8988T (cell line): Measurements from ENCODE around the gene FHDC1.

Source experiments
- DNase-seq: peaks from one replicate; pipeline ENCODE4 v3.0.0; 2011

The FHDC1 gene

DNA sequence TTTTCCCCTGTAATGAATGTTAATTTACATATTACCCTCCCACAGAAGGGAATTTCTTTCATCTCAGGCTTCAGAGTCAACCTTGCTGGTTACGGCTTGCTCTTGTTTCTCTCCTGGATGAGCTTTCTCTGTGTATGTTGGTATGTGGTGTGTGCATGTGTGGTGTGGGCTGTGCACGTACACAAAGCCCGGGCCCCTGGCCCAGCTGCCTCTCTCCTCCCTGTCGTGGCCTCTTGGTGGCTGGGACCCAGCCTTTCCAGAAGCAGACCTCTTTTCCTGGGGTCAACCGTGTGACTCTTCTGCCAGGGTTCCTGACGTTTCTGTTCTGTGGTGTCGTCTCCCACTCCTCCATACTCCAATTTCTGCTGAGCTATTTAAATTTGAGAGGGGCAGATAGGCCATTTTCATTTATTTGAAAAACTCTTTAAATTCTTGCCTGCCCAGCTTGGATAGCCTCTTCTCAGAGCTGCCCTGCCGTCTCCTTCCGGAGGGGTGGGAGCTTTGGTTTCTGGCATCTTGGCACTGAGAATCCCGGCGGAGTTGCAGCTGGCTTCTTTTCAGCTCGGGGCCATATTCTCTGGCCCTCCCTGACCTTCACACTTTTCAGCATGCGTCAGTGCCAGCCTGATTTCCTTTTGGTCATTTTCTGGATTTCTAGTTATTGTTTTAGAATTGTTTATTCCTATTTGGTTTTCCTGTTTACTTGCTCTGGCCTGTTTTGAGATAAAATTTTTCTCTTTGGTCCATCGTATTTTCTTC is 25.1 kb downstream of the FHDC1 start:
- DNase-seq, result no peak

DNA sequence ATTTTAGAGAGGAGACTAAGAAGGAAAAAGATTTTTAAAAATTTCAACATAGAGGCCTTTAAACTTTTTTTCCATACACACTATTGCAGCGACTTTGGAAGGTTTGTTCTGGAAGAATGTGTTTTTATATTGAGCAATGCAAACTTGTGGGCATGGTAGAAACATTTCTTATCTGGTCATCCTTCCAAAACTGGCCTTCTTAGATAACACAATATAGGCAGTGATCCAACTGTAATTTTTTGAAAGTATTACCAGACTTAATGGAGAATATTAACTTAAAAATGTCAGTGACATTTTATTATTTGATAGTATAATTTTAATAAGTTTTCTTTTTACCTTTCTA is 25.6 kb downstream of the FHDC1 start:
- no peak for DNase-seq

DNA sequence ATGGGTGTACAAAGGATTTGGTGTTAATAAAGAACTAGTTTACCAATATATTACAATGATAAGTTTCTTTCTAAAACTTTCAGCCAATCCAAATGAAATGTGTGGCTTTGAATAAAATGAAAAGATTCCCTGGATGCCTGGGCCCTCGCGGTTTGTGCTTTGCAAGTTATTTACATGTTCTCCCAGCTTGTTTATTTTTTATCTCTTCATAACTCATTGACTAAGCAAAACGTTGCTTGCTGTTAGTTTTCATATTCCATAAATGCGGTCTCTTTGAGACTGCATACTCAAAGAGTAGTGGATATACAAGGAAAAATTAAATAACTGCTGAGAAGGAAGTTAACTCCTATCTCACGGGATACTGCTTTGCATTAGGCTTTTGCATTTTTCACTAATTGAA is 26.0 kb downstream of the FHDC1 start:
- no peak for DNase-seq

DNA sequence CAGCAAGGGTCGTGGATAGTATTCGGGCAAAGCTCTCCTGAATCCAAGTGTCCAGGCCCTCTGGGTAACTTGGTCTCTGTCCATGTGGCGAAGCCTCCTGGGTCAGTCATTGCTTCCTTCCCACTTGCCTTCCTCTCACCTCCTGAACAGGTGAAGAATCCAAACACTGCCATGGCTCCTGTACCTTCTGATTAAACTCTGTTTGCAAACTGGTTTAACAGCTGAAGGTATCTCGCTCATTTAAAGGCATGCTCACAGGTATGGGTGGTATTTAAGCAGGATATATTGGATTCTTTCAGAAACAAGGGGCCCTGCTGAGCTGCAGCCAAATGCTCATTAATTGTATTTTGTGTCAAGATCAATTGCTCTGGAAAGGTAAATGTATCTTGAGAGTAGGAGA is 28.2 kb downstream of the FHDC1 start:
- no peak for DNase-seq

DNA sequence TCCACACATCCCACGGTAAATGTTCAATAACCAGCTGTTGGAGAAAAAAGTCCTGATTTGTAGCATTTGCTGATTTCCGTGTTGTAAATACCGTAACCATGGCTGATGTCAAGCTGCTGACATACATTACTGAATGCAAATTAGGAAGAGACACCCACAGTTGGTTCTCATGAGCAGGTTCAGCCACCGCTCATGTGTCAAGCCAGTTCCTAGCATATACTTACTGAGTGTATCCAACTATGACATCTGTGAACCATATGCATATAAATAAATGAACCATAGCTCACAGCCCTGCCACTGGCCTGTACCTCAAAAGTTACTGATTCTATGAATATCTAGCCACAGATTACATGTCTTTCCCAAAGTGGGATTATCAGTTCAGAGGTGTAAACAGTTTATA is 29.5 kb downstream of the FHDC1 start:
- DNase-seq, result no peak

DNA sequence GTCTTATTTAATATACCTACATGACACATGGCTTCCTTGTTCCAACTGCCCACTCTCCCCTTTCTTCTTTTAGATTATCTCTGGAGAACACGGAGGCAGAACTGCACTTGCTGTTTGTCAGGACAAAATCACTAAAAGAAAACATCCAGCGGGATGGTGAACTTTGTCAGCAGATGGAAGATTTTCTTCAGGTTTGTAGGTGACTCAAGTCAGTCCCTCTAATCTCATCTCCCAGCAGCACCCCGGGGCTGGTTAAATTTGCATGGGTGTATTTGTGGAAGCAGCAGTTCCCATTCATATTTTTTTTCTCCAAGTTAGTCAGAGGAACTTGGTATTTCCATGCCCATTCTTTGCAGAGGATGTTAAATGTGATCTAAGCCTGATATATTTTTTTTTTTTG is 31.8 kb downstream of the FHDC1 start:
- no peak for DNase-seq

DNA sequence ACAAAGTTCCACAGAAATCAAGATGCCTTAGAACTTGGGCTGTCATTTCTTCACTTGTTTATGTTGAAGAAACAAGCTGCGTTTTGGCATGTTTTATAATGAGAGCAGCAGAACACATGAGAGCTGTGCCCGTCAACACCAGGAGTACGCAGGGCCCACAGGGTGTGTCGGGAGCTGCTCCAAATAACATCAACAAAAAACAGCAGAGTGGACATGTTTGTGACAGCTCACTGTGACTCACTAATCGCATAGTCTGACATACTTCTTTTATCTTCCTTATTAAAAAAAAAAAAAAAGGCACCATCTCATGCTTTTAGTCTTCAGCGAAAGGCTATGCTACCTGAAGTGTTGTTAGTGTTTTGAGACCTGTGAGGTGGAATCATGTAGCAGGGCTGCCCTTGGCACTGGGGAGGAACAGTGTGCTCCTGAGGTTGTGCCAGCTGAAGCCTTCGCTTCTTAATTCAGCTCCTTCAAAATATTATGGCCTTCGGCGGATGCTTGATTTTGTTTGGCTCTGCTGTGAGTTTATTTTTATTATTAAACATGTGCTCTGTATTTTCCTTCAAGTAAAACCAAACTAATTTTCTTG is 32.8 kb downstream of the FHDC1 start:
- DNase-seq, result no peak

DNA sequence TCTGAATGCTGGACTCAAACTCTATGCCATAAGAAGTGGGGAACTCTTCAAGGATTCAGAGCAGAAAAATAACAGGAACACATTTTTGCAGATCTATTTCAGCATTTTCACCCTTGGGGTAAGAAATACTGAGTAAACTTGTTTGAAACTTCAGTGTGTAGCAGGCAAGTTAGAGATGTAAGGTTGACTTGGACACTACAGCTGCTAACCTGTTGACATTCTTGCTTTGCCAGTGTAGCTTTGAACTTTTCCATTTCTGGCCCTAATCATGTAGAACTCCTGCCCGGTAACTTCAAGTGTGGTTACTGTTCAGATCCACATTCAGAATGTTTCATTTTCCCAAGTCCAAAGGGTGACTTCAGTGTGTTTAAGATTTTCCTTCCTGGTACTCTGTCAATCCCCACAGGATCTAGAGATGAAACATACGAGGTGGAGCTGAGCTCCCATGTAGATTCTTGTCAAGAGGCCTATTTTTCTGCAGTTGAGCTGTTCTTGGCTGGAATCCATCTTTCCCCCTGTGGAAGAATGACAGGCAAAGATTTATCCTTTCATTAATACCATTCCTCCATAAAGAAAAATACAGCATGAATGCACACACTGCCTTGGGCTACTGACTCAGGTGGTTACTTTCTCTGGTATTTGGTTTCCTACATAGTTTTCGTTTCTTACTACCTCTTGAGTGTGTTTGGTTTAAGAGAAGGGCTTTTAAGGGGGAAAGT is 34.1 kb downstream of the FHDC1 start:
- DNase-seq, result no peak

DNA sequence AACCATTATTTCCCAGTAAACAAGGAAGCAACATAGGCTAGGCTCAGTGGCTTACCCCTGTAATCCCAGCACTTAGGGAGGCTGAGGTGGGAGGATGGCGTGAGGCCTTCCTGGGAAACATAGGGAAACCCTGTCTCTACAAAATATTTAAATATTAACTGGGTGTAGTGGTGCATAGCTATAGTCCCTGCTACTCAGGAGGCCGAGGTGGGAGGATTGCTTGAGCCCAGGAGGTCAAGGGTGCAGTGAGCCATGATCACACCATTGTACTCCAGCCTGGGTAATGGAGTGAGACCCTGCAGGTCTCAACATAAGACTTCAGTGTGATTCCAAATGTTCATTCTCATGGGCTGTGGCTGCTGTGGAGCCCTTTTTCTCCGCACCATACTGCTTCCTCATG is 34.9 kb downstream of the FHDC1 start:
- no peak for DNase-seq

DNA sequence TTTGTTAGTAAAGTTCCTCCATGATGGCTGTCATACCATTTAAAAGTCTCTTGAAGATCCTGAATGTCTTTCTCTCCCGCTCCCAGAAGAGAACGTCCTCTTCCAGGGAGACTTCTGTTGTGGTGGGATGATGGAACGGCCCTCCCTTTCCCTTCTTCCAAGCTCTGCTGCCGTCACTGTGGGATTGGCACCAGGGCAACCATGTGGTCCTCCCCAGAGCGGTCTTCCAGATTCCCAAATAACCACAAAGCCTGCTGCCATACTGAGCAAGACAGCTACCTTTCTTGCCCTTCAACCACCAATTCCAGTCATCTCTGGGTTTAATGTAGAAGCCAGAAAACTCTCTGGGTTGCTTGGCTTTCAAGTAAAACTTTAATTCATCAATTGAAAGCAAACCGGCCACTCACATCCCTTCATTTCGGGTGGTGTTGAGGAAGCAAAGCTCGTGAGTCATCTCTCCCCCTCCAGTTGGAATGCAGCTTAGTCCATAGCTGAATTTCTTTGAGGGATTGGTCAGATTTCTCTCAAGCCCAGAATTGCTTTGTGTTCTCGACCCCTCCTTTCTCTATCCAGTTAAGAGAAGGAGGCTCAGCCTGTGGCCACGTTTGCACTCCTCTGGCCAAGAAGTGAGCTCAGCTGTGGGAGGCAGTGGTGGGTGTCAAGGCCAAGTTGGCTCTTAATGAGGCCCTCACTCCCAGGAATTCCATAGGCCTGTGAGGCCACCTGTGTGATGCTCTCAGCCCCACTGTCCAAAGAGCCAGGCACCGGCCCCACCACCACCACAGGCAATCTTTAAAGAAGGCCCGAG is 36.9 kb downstream of the FHDC1 start:
- DNase-seq, result no peak

DNA sequence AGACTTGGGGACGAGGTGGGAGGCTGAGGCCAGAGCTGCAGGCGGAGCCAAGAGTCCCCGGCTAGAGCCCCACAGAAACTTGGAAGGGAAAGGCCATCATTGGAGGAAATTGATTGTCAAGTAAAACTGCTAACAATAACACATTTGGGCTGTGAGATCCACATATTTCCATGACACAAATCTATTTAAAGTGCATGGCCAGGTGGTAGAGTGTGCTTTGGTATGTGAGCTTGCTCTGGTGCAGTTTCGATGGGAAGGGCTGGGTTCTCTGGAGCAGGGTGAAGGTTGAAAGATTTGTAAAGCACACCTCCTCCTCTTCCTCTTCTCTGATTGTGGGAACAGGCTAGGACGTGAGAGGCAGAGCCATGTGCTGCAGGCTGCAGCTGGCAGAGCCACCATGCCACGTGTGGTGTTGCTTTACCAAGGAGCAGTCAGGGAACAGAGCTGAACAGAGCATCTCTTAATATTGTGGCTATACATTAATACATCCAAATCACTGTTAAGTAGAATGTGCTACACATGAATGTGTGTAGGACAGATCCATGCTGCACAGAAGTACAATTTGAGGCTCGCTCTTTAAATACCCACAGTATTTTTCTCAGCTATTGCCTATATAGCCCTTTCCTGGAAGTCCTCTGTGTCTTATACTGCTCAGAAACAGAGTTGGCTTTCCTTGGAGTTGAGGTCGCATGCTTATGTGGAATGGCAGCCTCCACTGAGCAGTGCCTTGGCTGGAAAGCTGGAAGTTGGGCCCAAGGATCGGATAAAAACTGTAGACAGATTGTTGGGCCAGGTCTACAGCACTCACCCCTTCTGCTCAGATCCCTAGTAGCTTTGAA is 37.7 kb downstream of the FHDC1 start:
- no peak for DNase-seq

DNA sequence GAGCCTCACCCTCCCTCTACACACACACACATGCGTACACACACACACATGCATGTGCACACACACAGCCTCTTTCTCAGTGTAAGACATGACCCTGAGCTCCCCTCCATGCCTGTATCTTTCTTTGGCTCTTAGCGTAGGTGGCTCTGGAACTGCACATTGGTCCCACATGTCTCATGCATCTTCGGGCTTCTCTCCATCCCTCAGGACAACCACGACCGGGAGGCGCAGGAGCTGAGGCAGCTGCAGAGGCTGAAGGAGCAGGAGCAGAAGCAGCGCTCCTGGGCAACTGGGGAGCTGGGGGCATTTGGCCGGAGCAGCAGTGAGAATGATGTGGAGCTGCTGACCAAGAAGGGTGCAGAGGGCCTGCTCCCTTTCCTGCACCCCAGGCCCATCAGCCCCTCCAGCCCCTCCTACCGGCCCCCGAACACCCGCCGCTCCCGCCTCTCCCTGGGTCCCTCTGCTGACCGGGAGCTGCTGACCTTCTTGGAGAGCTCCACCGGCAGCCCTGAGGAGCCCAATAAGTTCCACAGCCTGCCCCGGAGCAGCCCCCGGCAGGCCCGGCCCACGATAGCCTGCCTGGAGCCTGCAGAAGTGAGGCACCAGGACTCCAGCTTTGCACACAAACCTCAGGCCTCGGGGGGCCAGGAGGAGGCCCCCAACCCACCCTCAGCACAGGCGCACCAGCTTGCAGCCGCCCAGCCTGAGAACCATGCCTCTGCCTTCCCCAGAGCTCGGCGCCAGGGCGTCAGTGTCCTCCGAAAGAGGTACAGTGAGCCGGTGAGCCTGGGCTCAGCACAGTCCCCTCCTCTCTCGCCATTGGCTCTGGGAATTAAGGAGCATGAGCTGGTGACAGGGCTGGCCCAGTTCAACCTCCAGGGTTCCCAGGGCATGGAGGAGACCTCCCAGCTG is 38.6 kb downstream of the FHDC1 start:
- DNase-seq, result no peak

DNA sequence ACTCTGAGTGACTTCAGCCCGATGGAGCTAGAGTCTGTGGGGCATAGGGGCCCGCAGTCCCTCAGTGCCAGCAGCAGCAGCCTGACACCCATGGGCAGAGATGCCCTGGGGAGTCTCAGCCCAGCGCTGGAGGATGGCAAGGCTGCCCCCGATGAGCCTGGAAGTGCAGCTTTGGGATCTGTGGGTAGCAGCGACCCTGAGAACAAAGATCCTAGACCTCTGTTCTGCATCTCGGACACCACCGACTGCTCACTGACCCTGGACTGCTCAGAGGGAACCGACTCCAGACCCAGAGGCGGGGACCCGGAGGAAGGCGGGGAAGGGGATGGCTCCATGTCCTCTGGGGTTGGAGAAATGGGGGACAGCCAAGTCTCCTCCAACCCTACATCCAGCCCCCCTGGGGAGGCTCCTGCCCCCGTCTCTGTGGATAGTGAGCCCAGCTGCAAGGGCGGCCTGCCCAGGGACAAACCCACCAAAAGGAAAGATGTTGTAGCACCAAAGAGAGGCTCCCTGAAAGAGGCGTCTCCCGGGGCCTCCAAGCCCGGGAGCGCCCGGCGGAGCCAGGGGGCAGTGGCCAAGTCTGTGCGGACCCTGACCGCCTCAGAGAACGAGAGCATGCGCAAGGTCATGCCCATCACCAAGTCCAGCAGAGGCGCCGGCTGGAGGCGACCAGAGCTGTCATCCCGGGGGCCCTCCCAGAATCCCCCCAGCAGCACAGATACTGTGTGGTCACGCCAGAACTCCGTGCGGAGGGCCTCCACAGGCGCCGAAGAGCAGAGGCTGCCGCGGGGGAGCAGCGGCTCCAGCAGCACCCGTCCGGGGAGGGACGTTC is 39.5 kb downstream of the FHDC1 start:
- no peak for DNase-seq

DNA sequence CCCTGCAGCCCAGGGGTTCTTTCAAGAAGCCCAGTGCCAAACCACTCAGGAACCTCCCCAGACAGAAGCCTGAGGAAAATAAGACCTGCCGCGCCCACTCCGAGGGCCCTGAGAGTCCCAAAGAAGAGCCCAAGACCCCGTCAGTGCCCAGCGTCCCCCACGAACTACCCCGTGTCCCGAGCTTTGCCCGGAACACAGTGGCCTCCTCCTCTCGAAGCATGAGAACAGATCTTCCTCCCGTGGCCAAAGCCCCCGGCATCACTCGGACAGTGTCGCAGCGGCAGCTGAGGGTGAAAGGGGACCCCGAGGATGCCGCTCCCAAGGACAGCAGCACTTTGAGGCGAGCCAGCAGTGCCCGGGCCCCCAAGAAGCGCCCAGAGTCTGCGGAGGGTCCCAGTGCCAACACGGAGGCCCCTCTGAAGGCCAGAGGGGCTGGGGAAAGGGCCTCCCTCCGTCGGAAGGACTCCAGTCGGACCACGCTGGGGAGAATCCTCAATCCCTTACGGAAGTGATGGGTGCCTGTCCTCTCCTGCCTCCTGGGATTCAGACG is 40.2 kb downstream of the FHDC1 start:
- no peak for DNase-seq

DNA sequence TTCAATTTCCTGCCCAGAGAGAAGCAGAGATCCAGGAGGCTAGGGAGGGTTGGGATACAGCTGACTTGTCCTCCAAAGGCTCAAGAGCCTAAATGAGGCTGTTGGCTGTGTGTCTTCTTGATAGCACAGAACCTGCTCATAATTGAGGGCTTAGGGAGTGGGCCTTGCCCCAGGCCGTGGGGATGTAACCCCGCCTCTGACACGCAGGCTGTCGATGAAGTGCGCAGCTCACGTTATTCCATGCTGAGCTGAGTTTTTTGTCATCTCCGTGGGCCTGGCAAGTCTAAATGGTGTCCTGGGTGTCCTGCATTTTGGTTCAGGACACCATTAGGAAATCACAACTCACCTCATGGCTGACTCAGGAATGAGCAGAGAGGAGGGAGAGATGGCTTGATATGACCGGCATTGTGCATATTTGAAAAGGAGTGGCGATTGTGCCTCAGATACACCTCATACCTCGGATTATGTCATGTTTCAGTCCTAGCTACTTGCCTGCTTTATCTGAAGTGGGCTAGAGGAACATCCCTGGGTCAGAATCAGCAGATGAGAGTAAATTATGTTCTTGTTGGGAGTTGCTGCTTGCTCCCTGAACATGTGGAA is 43.7 kb downstream of the FHDC1 start:
- DNase-seq, result no peak

DNA sequence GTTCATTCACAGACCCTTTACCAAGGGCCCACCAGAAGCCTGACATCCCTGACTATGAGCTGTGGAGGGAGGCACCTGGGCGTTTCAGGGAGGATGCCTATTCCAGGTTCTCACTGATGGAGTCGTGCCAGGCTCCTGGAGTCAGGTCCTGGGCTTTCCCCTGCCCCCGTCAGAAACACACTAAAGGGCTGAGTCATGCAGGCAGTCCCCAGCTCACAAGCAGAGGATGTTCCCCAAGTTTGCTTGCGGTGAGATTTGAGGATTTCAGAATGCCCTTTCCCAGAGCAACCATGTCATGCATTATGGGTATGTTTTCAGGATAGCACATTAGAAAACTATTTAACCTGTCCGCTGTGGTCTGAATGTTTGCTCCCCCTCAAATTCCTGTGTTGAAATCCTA is 45.2 kb downstream of the FHDC1 start:
- DNase-seq, result no peak

DNA sequence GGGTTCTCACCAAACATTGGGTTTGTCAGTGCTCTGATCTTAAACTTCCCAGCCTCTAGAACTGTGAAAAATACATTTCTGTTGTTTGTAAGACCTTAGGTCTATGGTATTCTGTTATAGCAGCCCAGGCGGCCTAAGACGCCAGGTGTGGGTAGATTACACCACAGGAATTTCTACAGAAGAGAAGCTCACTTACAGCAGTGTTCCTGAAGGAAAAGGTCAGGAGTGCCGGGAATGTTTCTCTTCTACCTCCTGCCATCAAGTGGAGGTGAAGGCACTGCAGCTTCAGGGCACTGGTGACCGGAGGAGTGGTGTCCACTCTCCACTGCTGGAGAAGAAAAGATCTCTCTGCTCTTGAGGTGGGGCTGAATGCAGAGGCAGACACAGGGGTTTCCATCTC is 45.7 kb downstream of the FHDC1 start:
- DNase-seq, result no peak

DNA sequence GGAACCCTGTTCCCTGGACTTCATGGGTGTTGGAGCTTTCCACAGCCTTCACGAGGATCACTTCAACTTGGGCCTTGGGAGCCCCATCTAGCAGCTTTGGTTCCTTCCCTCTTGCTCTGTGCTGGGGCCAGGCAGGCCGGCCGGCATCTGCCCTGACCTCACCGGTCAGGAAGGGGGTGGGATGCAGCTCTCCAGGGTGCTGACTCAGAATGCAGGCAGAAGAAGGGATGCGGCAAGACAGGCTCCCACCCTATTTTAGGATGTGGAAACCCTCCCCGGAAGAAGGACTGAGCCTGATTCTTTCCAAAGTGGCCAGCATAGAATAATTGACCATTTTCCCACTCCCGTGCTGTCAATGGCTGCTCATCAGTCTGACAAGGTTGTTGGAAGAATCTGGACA is 47.1 kb downstream of the FHDC1 start:
- DNase-seq, result no peak

DNA sequence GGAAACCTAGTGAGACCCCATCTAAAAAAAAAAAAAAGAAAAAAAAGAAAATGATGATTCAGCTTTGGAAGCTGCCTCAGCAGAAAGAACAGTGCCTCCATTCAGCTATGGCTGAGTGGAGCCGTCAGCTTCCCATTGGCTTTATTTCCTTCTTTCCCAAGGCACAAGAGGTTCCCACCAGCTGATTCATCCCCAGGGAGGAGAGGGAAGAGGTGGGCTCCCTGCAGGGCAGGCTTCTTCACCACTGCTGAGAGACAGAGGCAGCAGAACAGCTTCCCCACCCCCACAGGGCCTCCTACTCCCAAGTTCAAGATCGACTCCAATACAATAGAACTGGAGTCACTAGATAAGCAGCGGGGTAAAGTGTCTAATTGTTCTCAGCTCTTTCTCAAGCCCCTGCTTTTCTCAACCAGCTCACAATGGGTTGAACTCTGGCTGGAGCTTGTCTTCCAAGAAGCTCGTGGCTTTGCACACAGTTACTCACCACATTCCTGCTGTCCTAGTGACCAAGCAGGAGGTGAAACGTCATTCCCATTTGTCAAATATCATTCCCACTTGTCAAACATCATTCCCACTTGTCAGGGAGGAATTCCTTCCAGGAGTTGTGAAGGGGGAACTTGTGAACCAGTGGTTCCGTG is 47.8 kb downstream of the FHDC1 start:
- DNase-seq, result no peak
